Measurements from ENCODE around the gene HAUS5.
"Not testable (repeated sequence)": the region's sequence is repeated elsewhere in the genome, so short reads cannot be mapped to it uniquely, and the experiment has no call there.

Gene HAUS5

DNA sequence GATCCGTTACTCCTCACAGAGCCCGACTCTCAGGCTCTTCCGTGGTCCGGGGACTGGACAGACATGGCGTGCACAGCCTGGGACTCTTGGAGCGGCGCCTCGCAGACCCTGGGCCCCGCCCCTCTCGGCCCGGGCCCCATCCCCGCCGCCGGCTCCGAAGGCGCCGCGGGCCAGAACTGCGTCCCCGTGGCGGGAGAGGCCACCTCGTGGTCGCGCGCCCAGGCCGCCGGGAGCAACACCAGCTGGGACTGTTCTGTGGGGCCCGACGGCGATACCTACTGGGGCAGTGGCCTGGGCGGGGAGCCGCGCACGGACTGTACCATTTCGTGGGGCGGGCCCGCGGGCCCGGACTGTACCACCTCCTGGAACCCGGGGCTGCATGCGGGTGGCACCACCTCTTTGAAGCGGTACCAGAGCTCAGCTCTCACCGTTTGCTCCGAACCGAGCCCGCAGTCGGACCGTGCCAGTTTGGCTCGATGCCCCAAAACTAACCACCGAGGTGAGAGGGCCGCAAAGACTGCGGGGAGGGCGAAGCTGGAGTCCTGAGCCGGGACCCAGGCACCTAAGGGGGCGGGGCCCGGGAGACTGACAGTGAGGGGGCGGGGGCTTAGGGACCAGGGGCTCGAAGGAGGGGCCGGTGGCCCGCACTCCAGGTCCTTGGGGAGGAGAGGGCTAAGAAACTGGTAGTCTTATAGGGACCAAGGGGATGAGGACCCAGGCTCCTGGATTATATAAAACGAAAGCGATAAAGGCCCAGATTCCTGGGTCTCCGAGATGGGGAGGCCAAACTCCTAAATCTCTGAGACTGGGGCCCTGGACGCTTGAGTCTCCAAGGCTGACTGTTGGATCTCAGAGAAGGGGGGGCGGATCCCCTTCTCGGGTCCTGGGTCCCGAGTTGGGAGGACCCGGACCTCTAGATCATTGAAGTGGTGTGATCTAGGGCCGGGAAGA, 31.0 kb downstream of the HAUS5 start:
- peak; percentile 45 to 51 for DNase-seq (ENCODE audit: low read depth in 2 of 2)

GRCh38 chr19:35644206-35644986, 31.9 kb downstream of the HAUS5 start:
- DNase-seq (ENCODE audit: low read depth in 2 of 2), result peak; percentile 70 to 73

DNA sequence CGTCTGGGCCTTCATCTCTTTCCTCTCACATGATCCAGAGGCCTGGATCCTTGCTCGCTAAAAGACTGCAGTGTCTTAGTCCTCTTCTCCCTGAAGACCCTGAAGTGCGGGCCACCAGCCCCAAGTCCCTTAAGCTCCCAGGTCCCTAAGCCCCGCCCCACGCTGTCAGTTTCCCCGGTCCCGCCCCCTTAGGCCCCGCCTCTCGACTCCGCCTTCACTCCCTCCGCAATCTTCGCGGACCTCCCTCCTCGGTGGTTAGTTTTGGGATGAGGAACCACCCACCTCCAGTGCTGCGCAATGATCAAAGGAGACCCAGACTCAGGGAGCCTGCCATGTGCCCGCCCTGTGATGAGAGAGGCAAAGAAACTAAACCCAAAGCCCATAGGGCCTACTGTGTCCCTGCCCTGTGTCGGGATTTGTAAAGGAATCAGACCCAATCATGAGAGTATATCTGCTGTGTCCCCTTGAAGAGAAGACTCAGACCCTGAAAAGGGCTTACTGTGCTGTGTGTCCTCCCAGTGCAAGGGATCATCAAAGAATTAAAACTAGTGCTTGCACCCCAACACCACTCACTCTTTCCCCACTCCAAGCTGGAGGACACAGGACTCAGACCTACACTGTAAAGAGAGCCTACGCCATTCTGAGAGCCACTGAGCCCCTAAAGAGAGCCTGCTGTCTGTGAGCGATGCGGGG, 32.6 kb downstream of the HAUS5 start:
- DNase-seq (ENCODE audit: low read depth in 2 of 2), result no peak

GRCh38 chr19:35645680-35646511, 33.4 kb downstream of the HAUS5 start:
- DNase-seq (ENCODE audit: low read depth in 2 of 2), result no peak

- peak; percentile 87 to 88 for DNase-seq (ENCODE audit: low read depth in 2 of 2)
These were observed 35.8 kb downstream of the HAUS5 start, which contains the start of gene COX6B1 for GRCh38 chr19:35648017-35648961. Gene COX6B1, plus strand, starts transcription at chr19:35648323. Its CDS starts 2,921 bp downstream, at chr19:35651244.

DNA sequence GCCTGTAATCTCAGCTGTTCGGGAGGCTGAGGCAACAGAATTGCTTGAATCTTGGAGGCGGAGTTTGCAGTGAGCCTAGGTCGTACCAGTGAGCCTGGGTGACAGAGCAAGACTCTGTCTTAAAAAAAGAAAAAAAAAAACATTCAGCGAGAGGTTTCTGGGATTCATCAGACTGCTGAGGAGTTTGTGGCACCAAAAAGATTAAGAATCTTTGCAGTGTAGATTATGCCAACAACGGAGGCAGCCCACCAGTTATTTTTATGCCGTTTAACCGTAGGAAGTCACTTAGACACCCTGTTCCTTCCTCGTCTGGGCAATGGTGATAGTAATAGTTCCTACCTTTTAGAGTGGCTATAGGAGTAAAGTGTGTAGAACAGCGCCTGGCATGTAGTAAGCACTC, 38.0 kb downstream of the HAUS5 start:
- no peak for DNase-seq (ENCODE audit: low read depth in 2 of 2)

- not testable (repeated sequence) for DNase-seq (ENCODE audit: low read depth in 2 of 2)
These were observed 42.3 kb downstream of the HAUS5 start for GRCh38 chr19:35654828-35655227.

DNA sequence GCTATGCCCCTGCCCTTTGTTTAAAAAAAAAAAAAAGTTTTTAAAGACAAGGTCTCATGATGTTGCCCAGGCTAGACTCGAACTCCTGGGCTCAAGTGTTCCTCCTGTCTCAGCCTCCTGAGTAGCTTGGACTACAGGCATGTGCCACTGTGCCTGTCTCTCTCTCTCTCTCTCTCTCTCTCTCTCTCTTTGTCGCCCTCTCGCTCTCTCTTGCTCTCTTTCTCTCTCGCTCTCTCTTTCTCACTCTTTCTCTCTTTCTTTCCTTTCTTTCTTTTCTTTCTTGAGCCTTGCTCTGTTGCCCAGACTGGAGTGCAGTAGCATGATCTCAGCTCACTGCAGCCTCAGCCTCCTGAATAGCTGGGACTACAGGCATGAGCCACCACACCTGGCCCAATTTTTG, 43.1 kb downstream of the HAUS5 start:
- no peak for DNase-seq (ENCODE audit: low read depth in 2 of 2)

DNA sequence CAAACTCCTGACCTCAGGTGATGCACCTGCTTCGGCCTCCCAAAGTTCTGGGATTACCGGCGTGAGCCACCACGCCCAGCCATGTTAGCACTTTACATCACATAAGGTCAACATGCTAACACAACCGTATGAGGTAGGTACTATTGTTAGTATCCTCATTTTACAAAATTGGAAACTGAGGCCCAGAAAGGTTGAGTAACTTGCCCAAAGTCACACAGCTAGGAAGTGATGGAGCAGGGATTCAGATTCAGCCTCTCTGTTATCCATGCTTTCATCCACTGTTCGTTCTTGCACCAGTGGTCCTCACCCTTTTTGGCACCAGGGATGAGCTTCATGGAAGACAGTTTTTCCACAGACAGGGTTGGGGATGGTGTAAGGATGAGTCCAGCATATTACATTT, 44.2 kb downstream of the HAUS5 start:
- no peak for DNase-seq (ENCODE audit: low read depth in 2 of 2)

GRCh38 chr19:35657904-35658700, 45.6 kb downstream of the HAUS5 start:
- DNase-seq (ENCODE audit: low read depth in 2 of 2), result no peak

GRCh38 chr19:35661995-35662340, 49.4 kb downstream of the HAUS5 start:
- no peak for DNase-seq (ENCODE audit: low read depth in 2 of 2)

GRCh38 chr19:35663981-35664380, 51.4 kb downstream of the HAUS5 start:
- DNase-seq (ENCODE audit: low read depth in 2 of 2), result no peak

DNA sequence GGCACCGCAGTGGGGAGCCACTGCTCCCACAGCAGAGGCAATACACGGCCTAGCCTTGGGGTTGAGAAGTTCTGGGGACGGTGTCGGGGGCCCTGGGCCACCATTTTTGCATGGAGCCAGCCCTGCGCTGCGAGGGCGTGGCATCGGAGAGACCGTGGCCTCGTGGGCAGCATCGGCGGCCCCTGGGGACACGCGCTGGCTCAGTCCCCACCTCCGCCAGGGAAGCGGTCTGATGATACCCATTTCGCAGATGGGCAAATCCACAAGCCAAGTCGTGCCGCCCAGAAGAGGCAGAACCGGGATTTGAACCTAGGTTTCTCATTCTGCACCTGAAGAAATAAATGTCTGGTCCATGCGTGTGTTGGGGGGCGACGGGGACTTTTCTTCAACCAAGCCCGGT, 52.6 kb downstream of the HAUS5 start:
- no peak for DNase-seq (ENCODE audit: low read depth in 2 of 2)

- no peak for DNase-seq (ENCODE audit: low read depth in 2 of 2)
These were observed 53.1 kb downstream of the HAUS5 start for GRCh38 chr19:35665604-35666003.

DNA sequence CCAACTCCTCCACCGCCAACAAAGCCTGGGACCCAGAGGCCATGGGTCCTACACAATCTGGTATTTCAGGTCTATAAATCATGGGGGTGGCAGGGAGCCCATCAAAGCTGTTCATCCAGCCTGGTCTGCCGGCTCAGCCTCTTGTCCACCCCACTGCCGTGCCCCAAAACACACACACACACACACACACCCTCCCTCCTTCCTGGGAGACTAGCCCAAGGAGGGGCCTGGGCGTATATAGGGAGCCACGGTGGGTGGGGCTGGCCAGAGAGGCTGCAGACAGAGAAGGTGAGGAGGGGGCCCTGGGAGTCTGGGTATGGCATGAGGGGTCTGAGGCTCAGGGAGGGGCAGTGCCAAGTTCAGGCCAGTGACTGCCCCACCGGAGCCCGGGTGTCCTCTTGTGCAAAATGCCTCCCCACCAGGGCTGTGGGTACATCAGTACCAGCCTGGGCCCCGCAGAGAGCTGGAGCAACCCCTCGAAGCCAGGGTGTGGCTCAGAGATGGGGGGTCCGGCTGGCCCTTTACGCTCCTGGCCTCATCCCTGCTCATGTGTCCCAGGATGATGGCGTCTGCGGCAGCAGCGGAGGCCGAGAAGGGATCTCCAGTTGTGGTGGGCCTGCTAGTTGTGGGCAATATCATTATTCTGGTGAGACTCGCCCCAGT, 53.8 kb downstream of the HAUS5 start, which contains the start of gene UPK1A:
UPK1A (plus strand) TSS at position 267 of the 663 bp plus-strand sequence; CDS start at position 563, 296 bp downstream.
- no peak for DNase-seq (ENCODE audit: low read depth in 2 of 2)

DNA sequence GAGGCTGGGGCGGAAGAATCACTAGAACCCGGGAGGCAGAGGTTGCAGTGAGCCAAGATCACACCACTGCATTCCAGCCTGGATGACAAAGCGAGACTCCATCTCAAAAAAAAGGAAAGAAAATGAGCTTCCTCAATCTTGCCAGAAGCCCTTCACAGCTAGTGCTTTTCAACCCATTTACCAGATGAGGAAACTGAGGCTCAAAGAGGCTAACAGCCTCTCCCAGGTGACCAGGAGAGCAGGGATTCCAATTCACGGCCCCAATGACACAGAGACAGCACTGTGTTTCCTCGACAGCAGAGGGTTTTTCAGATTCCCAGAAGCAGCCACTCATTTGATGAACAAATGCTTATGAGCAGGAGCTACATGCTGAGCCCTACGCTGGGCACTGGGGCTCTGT, 57.0 kb downstream of the HAUS5 start:
- DNase-seq (ENCODE audit: low read depth in 2 of 2), result no peak

DNA sequence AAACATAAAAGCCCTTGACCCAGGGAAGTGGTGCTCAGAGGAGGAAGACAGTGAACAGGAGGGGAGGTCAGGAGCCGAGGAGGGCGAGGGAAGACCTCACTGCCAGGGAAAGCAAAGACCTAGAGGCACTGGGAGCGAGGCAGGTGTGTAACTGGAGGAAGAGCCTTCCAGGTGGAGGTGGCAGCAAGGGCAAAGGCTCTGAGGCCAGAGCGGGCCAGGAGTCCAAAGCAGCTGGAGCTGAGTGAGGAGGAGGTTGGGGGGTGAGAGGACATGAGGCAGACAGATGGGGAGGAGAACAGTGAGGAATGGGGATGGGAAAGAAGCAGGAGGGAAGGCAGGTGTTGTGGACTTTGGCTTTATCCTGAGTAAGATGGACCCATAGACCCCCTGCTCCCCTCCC, 57.4 kb downstream of the HAUS5 start:
- no peak for DNase-seq (ENCODE audit: low read depth in 2 of 2)

DNA sequence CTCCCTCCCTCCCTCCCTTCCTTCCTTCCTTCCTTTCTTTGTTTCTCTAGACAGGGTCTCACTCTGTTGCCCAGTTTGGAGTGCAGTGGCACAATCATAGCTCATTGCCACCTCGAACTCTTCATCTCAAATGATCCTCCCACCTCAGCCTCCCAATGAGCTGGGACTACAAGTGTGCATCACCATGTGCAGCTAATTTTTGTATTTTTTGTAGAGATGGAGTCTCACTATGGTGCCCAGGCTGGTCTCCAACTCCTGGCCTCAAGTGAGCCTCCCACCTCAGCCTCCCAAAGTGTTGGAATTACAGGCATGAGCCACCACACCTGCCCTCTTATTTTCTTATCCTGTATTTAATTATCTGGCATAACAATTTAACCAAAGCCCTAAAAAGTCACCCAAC, 58.2 kb downstream of the HAUS5 start:
- no peak for DNase-seq (ENCODE audit: low read depth in 2 of 2)

GRCh38 chr19:35671818-35672217, 59.3 kb downstream of the HAUS5 start:
- no peak for DNase-seq (ENCODE audit: low read depth in 2 of 2)
